GM12878 (cell line): Measurements from ENCODE around the gene ZNF841. TPM values are rescaled to one million over a fixed set of nuclear protein-coding genes. Genes with fewer than 3 reads are reported as not detected.
A peak's percentile ranks its signal among the peaks of the same experiment; 100 is the strongest.

Source experiments
- BMI1 ChIP-seq: fragments of 450-650 bp; IDR thresholded peaks from 2 replicates; pipeline ENCODE4 v1.6.1; 2016; ENCODE audit warnings: mild to moderate bottlenecking, moderate library complexity, borderline replicate concordance
- CBX3 ChIP-seq: fragments of 200-600 bp; sonication (generic); IDR thresholded peaks from 2 replicates; pipeline ENCODE4 v1.6.1; 2016; ENCODE audit warnings: low read depth, borderline replicate concordance
- CBX5 ChIP-seq: sonication (generic); IDR thresholded peaks from 2 replicates; pipeline ENCODE4 v1.6.1; 2016; ENCODE audit warnings: low read depth, moderate library complexity, mild to moderate bottlenecking, inconsistent platforms
- GATAD2B ChIP-seq: fragments of 450-650 bp; conservative IDR thresholded peaks from 2 replicates; pipeline ENCODE4 v1.6.1; 2017; ENCODE audit warnings: low read depth, mild to moderate bottlenecking, moderate library complexity
- HCFC1 ChIP-seq: fragments of 150-350 bp; IDR thresholded peaks from 2 replicates; pipeline ENCODE4 v1.6.1; 2014; ENCODE audit warnings: low read length
- HDGF ChIP-seq: fragments of 450-650 bp; IDR thresholded peaks from 2 replicates; pipeline ENCODE4 v1.6.1; 2016; ENCODE audit warnings: antibody characterized with exemption
- IKZF1 ChIP-seq: fragments of 450-650 bp; conservative IDR thresholded peaks from 2 replicates; pipeline ENCODE4 v1.6.1; 2017; ENCODE audit warnings: antibody characterized with exemption, mild to moderate bottlenecking
- IRF3 ChIP-seq: fragments of 450-650 bp; IDR thresholded peaks from 2 replicates; pipeline ENCODE4 v1.6.1; 2014; ENCODE audit warnings: mild to moderate bottlenecking
- MEF2A ChIP-seq: IDR thresholded peaks from 2 replicates; pipeline ENCODE4 v1.6.1; 2011; ENCODE audit warnings: low read depth, mild to moderate bottlenecking, low read length, moderate library complexity; ENCODE audit not compliant: insufficient read depth
- MTA3 ChIP-seq: IDR thresholded peaks from 2 replicates; pipeline ENCODE4 v1.6.1; 2012; ENCODE audit warnings: low read length, inconsistent platforms, borderline replicate concordance
- NBN ChIP-seq: fragments of 450-650 bp; IDR thresholded peaks from 2 replicates; pipeline ENCODE4 v1.6.1; 2016
- NFYB ChIP-seq: IDR thresholded peaks from 2 replicates; pipeline ENCODE4 v1.6.1; 2011; ENCODE audit warnings: low read depth, mild to moderate bottlenecking, low read length, improper control_type of control experiment, moderate library complexity; ENCODE audit not compliant: insufficient read depth
- PAX8 ChIP-seq: fragments of 450-650 bp; IDR thresholded peaks from 2 replicates; pipeline ENCODE4 v1.6.1; 2017; ENCODE audit warnings: mild to moderate bottlenecking, moderate library complexity
- SIX5 ChIP-seq: IDR thresholded peaks from 2 replicates; pipeline ENCODE4 v1.6.1; 2011; ENCODE audit warnings: mild to moderate bottlenecking, low read depth, low read length, moderate library complexity; ENCODE audit not compliant: severe bottlenecking
- SRF ChIP-seq, 2 experiments: IDR thresholded peaks; 2 replicates each; pipeline ENCODE4 v1.6.1; 2011; ENCODE audit warnings: low read depth in 2 of 2, low read length in 2 of 2, mild to moderate bottlenecking in 1 of 2, moderate library complexity in 1 of 2
- TARDBP ChIP-seq: IDR thresholded peaks from 2 replicates; pipeline ENCODE4 v1.6.1; 2016; ENCODE audit warnings: borderline replicate concordance
- YBX1 ChIP-seq: fragments of 450-650 bp; IDR thresholded peaks from 2 replicates; pipeline ENCODE4 v1.6.1; 2016; ENCODE audit warnings: antibody characterized with exemption
- ZBTB4 ChIP-seq: fragments of 450-650 bp; formaldehyde crosslinking; IDR thresholded peaks from 2 replicates; pipeline ENCODE4 v1.4.0; 2022; ENCODE audit warnings: mild to moderate bottlenecking, moderate library complexity
- ZNF592 ChIP-seq: fragments of 450-650 bp; IDR thresholded peaks from 2 replicates; pipeline ENCODE4 v1.6.1; 2017; ENCODE audit warnings: mild to moderate bottlenecking, moderate library complexity
- ZSCAN29 ChIP-seq: fragments of 450-650 bp; IDR thresholded peaks from 2 replicates; pipeline ENCODE4 v1.6.1; 2017; ENCODE audit warnings: mild to moderate bottlenecking, moderate library complexity
- ZZZ3 ChIP-seq: IDR thresholded peaks from 2 replicates; pipeline ENCODE4 v1.6.1; 2011; ENCODE audit warnings: low read depth; ENCODE audit not compliant: control insufficient read depth, insufficient read length
- polyA plus RNA-seq, 11 experiments: library from polyadenylated mRNA; depleted of rRNA in 4 of 11; unstranded in 6 of 11; stranded (reverse) in 5 of 11; fragments of >200 nt; fragmentation: Nextera tagmentation in 4 of 11; fragmentation: Illumina TruSeq in 1 of 11; extraction: Ambion mirVana in 4 of 11; extraction: Trizol in 1 of 11; gene quantifications; 1 replicate in 1 of 11; 2 replicates in 10 of 11; pipeline versions ENCODE4 v1.2.1 to v1.2.3, GENCODE V29; 2011 to 2016; ENCODE audit warnings: inconsistent platforms in 2 of 11, missing spikeins in 2 of 11, low read depth in 1 of 11
- total RNA-seq, 4 experiments: library from RNA; depleted of rRNA in 3 of 4; stranded (reverse); fragments of >200 nt in 3 of 4; fragmentation: Illumina TruSeq in 1 of 4; extraction: Trizol in 1 of 4; gene quantifications; 2 replicates each; pipeline versions ENCODE4 v1.2.1 to v1.2.3, GENCODE V29; 2013 to 2021
- TF ChIP-seq, protein P1 (sequence below): IDR thresholded peaks from 2 replicates; pipeline ENCODE4 v1.6.1; 2011; ENCODE audit warnings: borderline replicate concordance, low read depth, mild to moderate bottlenecking, moderate library complexity, low read length; ENCODE audit not compliant: insufficient read depth, poor library complexity, severe bottlenecking

ZNF841 gene
- total and polyA plus RNA-seq, 10 of the 15 experiments (the other 5 are each of a cell fraction or from before 2014, with no cell fraction given), result 1.4 to 15.0 (median 8.2) TPM

DNA sequence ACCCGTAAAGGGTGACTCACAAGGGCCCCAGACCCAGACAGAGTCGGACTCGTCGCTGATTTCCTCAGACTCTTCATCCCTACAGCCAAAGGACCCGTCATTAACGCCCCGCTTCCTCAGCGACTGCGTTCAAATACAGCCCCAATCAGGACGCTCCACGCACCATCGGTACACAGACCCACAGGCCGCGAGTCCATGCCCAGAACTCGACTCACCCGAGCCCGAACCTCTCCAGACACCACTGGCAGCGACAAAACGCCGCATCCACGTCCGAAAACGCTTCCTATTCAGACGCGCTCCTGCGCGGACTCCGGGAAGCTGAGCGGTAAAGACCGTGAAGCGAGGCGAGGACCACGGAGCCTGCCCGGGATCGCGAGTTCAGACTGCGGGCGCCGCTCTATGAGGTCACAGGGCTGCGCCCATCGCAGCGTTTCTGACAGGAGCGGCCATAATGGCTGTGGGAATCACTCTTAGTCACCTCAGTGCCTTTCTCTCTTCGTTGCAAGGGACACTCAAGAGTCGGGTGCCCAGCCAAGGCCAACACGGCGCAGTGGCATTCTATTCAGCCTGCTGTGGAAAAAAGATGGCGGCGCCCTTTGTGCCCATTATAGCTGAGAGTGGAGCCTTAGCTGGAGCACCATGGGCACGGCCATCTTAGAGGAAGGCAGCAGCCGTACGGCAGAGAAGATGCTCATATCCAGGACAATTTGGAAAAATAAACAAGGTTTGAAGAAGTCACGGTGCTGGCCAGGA is 67.4 kb downstream of the ZNF841 start, which contains the start of gene ZNF614 (continued):
- peak; percentile 99 for TF ChIP-seq IKZF1
- no peak for TF ChIP-seq ZNF592
- peak; percentile 92 for TF ChIP-seq HCFC1
- no peak for TF ChIP-seq NFYB
- no peak for TF ChIP-seq MTA3
- TF ChIP-seq, protein P1, sequence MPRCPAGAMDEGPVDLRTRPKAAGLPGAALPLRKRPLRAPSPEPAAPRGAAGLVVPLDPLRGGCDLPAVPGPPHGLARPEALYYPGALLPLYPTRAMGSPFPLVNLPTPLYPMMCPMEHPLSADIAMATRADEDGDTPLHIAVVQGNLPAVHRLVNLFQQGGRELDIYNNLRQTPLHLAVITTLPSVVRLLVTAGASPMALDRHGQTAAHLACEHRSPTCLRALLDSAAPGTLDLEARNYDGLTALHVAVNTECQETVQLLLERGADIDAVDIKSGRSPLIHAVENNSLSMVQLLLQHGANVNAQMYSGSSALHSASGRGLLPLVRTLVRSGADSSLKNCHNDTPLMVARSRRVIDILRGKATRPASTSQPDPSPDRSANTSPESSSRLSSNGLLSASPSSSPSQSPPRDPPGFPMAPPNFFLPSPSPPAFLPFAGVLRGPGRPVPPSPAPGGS, result no peak
- TF ChIP-seq NBN, result peak; percentile 95
- no peak for TF ChIP-seq YBX1
- TF ChIP-seq CBX5, result no peak
- no peak for TF ChIP-seq CBX3
- no peak for TF ChIP-seq IRF3
- TF ChIP-seq ZBTB4 (CRISPR knock-in tag), result no peak
- TF ChIP-seq BMI1, result no peak
- peak in 1 of 2 experiments; percentile 93; a peak in 2 of 4 replicates for TF ChIP-seq SRF (IDR thresholded peaks at IDR 0.05; ENCODE audit: low read depth in 2 of 2, low read length in 2 of 2)
- peak; percentile 93 for TF ChIP-seq TARDBP
- no peak for TF ChIP-seq ZZZ3
- TF ChIP-seq GATAD2B, result no peak
- 0 out of 2 replicates have a peak, but pooled peaks have one; percentile 27 for TF ChIP-seq MEF2A
- peak; percentile 79 for TF ChIP-seq SIX5
- no peak for TF ChIP-seq ZSCAN29
- no peak for TF ChIP-seq PAX8
- TF ChIP-seq HDGF, result peak; percentile 49; the same call in 1 of the 2 replicates
